Measurements from ENCODE around the gene INPP5A. TPM values are rescaled to one million over a fixed set of nuclear protein-coding genes. Genes with fewer than 3 reads are reported as not detected.

INPP5A gene
- total and polyA plus RNA-seq, 2 of the 13 experiments (the other 11 are each of a cell fraction or from before 2014, with no cell fraction given) = 17.5 to 37.9 TPM

DNA sequence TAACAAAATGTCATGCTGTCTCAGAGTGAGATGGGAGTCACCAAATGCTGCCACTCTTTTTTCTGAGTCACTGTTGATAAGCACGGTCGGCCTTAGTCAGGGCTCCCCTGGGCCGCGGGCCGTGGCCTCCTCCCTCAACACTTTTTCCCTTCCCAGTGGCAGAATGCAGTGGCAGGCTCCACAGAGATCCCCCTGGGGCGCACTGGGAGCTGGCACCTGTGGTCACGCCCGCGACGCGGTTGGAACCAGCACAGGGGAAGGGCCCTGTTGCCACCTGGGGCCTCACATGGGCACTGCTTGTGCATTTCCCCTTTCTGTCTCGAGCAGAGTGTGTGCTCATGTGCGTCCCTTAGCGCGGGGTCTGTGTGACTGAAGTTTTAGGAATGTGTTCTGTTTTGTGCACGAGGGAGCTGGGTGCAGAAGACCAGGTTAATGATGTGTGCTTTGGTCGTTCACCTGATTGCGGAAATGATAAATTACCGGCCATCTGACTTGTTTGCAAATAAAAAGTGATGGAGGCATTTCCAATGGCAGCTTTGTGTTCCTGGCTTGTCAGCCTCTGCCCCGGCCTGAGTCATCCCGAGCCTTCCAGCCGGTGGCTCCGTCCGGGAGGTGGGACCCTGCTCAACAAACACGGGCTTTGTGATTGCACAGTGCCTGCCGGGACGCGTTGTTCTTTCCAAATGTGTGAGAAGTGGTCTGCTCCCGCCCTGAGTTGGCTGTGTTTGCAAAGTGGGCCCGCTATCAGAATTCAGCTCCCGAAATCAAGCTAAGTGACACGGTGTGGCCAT is 147.7 kb downstream of the INPP5A start (continued):
- TF ChIP-seq CBX2 (IDR thresholded peaks at IDR 0.05; ENCODE audit: low read depth, low read length) = no peak
- no peak for TF ChIP-seq CBX2 (CRISPR knock-in tag; IDR thresholded peaks at IDR 0.05; ENCODE audit: low read depth)
- TF ChIP-seq ZNF234 (CRISPR knock-in tag; conservative IDR thresholded peaks at IDR 0.05) = no peak
- TF ChIP-seq, protein P1, sequence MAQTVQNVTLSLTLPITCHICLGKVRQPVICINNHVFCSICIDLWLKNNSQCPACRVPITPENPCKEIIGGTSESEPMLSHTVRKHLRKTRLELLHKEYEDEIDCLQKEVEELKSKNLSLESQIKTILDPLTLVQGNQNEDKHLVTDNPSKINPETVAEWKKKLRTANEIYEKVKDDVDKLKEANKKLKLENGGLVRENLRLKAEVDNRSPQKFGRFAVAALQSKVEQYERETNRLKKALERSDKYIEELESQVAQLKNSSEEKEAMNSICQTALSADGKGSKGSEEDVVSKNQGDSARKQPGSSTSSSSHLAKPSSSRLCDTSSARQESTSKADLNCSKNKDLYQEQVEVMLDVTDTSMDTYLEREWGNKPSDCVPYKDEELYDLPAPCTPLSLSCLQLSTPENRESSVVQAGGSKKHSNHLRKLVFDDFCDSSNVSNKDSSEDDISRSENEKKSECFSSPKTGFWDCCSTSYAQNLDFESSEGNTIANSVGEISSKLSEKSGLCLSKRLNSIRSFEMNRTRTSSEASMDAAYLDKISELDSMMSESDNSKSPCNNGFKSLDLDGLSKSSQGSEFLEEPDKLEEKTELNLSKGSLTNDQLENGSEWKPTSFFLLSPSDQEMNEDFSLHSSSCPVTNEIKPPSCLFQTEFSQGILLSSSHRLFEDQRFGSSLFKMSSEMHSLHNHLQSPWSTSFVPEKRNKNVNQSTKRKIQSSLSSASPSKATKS (CRISPR knock-in tag; IDR thresholded peaks at IDR 0.05) = no peak
- TF ChIP-seq, protein P2, sequence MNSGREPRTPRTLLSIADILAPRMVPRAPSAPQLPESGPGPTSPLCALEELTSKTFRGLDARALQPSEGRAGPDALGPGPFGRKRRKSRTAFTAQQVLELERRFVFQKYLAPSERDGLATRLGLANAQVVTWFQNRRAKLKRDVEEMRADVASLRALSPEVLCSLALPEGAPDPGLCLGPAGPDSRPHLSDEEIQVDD (CRISPR knock-in tag; IDR thresholded peaks at IDR 0.05; ENCODE audit: borderline replicate concordance) = no peak
- TF ChIP-seq TEAD3 (CRISPR knock-in tag; optimal IDR thresholded peaks at IDR 0.05; ENCODE audit: borderline replicate concordance) = peak; percentile 11
- TF ChIP-seq, protein P3, sequence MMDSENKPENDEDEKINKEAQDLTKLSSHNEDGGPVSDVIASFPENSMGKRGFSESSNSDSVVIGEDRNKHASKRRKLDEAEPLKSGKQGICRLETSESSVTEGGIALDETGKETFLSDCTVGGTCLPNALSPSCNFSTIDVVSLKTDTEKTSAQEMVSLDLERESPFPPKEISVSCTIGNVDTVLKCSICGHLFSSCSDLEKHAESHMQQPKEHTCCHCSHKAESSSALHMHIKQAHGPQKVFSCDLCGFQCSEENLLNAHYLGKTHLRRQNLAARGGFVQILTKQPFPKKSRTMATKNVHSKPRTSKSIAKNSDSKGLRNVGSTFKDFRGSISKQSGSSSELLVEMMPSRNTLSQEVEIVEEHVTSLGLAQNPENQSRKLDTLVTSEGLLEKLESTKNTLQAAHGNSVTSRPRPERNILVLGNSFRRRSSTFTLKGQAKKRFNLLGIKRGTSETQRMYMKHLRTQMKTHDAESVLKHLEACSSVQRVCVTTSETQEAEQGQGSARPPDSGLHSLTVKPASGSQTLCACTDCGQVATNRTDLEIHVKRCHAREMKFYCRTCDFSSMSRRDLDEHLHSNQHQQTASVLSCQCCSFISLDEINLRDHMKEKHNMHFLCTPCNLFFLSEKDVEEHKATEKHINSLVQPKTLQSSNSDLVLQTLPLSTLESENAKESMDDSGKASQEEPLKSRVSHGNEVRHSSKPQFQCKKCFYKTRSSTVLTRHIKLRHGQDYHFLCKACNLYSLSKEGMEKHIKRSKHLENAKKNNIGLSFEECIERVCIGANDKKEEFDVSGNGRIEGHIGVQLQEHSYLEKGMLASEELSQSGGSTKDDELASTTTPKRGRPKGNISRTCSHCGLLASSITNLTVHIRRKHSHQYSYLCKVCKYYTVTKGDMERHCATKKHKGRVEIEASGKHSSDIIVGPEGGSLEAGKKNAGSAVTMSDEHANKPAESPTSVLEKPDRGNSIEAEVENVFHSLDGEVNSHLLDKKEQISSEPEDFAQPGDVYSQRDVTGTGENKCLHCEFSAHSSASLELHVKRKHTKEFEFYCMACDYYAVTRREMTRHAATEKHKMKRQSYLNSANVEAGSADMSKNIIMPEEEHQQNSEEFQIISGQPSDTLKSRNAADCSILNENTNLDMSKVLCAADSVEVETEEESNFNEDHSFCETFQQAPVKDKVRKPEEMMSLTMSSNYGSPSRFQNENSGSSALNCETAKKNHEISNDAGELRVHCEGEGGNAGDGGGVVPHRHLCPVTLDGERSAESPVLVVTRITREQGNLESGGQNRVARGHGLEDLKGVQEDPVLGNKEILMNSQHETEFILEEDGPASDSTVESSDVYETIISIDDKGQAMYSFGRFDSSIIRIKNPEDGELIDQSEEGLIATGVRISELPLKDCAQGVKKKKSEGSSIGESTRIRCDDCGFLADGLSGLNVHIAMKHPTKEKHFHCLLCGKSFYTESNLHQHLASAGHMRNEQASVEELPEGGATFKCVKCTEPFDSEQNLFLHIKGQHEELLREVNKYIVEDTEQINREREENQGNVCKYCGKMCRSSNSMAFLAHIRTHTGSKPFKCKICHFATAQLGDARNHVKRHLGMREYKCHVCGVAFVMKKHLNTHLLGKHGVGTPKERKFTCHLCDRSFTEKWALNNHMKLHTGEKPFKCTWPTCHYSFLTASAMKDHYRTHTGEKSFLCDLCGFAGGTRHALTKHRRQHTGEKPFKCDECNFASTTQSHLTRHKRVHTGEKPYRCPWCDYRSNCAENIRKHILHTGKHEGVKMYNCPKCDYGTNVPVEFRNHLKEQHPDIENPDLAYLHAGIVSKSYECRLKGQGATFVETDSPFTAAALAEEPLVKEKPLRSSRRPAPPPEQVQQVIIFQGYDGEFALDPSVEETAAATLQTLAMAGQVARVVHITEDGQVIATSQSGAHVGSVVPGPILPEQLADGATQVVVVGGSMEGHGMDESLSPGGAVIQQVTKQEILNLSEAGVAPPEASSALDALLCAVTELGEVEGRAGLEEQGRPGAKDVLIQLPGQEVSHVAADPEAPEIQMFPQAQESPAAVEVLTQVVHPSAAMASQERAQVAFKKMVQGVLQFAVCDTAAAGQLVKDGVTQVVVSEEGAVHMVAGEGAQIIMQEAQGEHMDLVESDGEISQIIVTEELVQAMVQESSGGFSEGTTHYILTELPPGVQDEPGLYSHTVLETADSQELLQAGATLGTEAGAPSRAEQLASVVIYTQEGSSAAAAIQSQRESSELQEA (CRISPR knock-in tag; IDR thresholded peaks at IDR 0.05; ENCODE audit: not compliant biosample characterization) = no peak
- TF ChIP-seq TFDP1 (CRISPR knock-in tag; IDR thresholded peaks at IDR 0.05; ENCODE audit: borderline replicate concordance) = no peak
- TF ChIP-seq ZEB1 (IDR thresholded peaks at IDR 0.05; ENCODE audit: insufficient replicate concordance, low read depth) = no peak
- TF ChIP-seq NONO (IDR thresholded peaks at IDR 0.05) = no peak
- 0 out of 2 replicates have a peak, but pooled peaks have one; percentile 29 for TF ChIP-seq NONO (CRISPR knock-in tag; conservative IDR thresholded peaks at IDR 0.05)
- no peak for TF ChIP-seq PCBP1 (IDR thresholded peaks at IDR 0.05; ENCODE audit: borderline replicate concordance, low read depth, low read length)
- TF ChIP-seq NFATC3 (CRISPR knock-in tag; IDR thresholded peaks at IDR 0.05) = no peak
- TF ChIP-seq RXRA (CRISPR knock-in tag; IDR thresholded peaks at IDR 0.05) = peak; percentile 54; the same call in 1 of the 2 replicates
- TF ChIP-seq, protein P4, sequence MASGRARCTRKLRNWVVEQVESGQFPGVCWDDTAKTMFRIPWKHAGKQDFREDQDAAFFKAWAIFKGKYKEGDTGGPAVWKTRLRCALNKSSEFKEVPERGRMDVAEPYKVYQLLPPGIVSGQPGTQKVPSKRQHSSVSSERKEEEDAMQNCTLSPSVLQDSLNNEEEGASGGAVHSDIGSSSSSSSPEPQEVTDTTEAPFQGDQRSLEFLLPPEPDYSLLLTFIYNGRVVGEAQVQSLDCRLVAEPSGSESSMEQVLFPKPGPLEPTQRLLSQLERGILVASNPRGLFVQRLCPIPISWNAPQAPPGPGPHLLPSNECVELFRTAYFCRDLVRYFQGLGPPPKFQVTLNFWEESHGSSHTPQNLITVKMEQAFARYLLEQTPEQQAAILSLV (CRISPR knock-in tag; IDR thresholded peaks at IDR 0.05; ENCODE audit: borderline replicate concordance) = 0 out of 2 replicates have a peak, but pooled peaks have one; percentile 5

Data from HepG2 (cell line).